ENCODE measurements around the gene WDR33. TPM values are rescaled to one million over a fixed set of nuclear protein-coding genes. Genes with fewer than 3 reads are reported as not detected.

WDR33 gene
- total RNA-seq, 1 experiment from 2014 or later = 61.1 TPM

GRCh38 chr2:127701651-127702394, 109.1 kb downstream of the WDR33 start:
- no peak for TF ChIP-seq CTCF (IDR thresholded peaks at IDR 0.05; ENCODE audit: unreplicated experiment)
- CTCF ChIA-PET = interaction anchor here (0.5 to 0.6 kb wide), 2 partner anchors 81 to 111 kb away, joined by 3 read pairs; no protein-coding TSS in a partner anchor
- intact Hi-C loops (cut with micrococcal nuclease; ENCODE audit: unreplicated experiment) = no loop called here
- Mint-ChIP-seq H3K27me3 (ENCODE audit: unreplicated experiment) (no peaks in the 10 kb centered on the region), H3K9me3 (ENCODE audit: low read depth, unreplicated experiment) (no peaks in the 10 kb centered on the region), H3K4me1 (ENCODE audit: low read depth, unreplicated experiment) (peaks cover 13% of the 10 kb centered on the region), H3K36me3 (ENCODE audit: insufficient read depth, unreplicated experiment) (peaks cover 57% of the 10 kb centered on the region), H3K4me3 (ENCODE audit: low read depth, unreplicated experiment) (peak overlapping the region; percentile 73), H3K27ac (ENCODE audit: unreplicated experiment) (peak overlapping the region; percentile 95)
- BruUV-seq (replicated peaks) = no TSS peak
- DNase-seq = peak; percentile 79

GRCh38 chr2:127701193-127701650, 109.7 kb downstream of the WDR33 start, which contains the start of gene SFT2D3:
Gene SFT2D3 (plus strand): TSS chr2:127701497. CDS start chr2:127701529, 32 bp downstream.
- CTCF ChIA-PET = no interaction called here
- Mint-ChIP-seq H3K4me1 (ENCODE audit: low read depth, unreplicated experiment) (peaks cover 13% of the 10 kb centered on the region), H3K36me3 (ENCODE audit: insufficient read depth, unreplicated experiment) (peaks cover 52% of the 10 kb centered on the region), H3K27me3 (ENCODE audit: unreplicated experiment) (no peaks in the 10 kb centered on the region), H3K27ac (ENCODE audit: unreplicated experiment) (peak within 1 kb of the TSS; percentile 95), H3K9me3 (ENCODE audit: low read depth, unreplicated experiment) (no peaks in the 10 kb centered on the region), H3K4me3 (ENCODE audit: low read depth, unreplicated experiment) (peak within 1 kb of the TSS; percentile 73)
- no peak for TF ChIP-seq CTCF (IDR thresholded peaks at IDR 0.05; ENCODE audit: unreplicated experiment)
- no TSS peak for BruUV-seq (replicated peaks)
- intact Hi-C loops (cut with micrococcal nuclease; ENCODE audit: unreplicated experiment) = no loop called here
- peak; percentile 93 for DNase-seq

- Mint-ChIP-seq H3K4me3 (ENCODE audit: low read depth, unreplicated experiment) (peak overlapping the region; percentile 73), H3K4me1 (ENCODE audit: low read depth, unreplicated experiment) (peaks cover 13% of the 10 kb centered on the region), H3K27ac (ENCODE audit: unreplicated experiment) (peak overlapping the region; percentile 95), H3K36me3 (ENCODE audit: insufficient read depth, unreplicated experiment) (peaks cover 50% of the 10 kb centered on the region), H3K27me3 (ENCODE audit: unreplicated experiment) (no peaks in the 10 kb centered on the region), H3K9me3 (ENCODE audit: low read depth, unreplicated experiment) (no peaks in the 10 kb centered on the region)
- intact Hi-C loops (cut with micrococcal nuclease; ENCODE audit: unreplicated experiment) = no loop called here
- CTCF ChIA-PET = no interaction called here
- DNase-seq = peak; percentile 86
- no peak for TF ChIP-seq CTCF (IDR thresholded peaks at IDR 0.05; ENCODE audit: unreplicated experiment)
- TSS peak; percentile 90 for BruUV-seq (replicated peaks)
These were observed 110.3 kb downstream of the WDR33 start for GRCh38 chr2:127700527-127701192.

GRCh38 chr2:127698553-127699355, 112.2 kb downstream of the WDR33 start:
- Mint-ChIP-seq H3K4me3 (ENCODE audit: low read depth, unreplicated experiment) (no peak overlapping the region), H3K4me1 (ENCODE audit: low read depth, unreplicated experiment) (peaks cover 13% of the 10 kb centered on the region), H3K36me3 (ENCODE audit: insufficient read depth, unreplicated experiment) (peaks cover 33% of the 10 kb centered on the region), H3K27me3 (ENCODE audit: unreplicated experiment) (no peaks in the 10 kb centered on the region), H3K27ac (ENCODE audit: unreplicated experiment) (no peak overlapping the region), H3K9me3 (ENCODE audit: low read depth, unreplicated experiment) (no peaks in the 10 kb centered on the region)
- no peak for TF ChIP-seq CTCF (IDR thresholded peaks at IDR 0.05; ENCODE audit: unreplicated experiment)
- no TSS peak for BruUV-seq (replicated peaks)
- no peak for DNase-seq
- intact Hi-C loops (cut with micrococcal nuclease; ENCODE audit: unreplicated experiment) = loop anchor here (5.0 kb wide), 2 partner anchors 106 to 171 kb away; partner anchors contain the start of gene IWS1
- CTCF ChIA-PET = no interaction called here
